GM19023 (cell line): ENCODE measurements around the gene INTS1.
"Not testable (repeated sequence)": the region's sequence is repeated elsewhere in the genome, so short reads cannot be mapped to it uniquely, and the experiment has no call there.

Experiments used
- ATAC-seq: cut with Tn5 transposase; IDR thresholded peaks from one replicate; pipeline ENCODE4 v1.9.1; 2021; ENCODE audit warnings: mild to moderate bottlenecking, moderate library complexity; ENCODE audit not compliant: unreplicated experiment

INTS1 gene

DNA sequence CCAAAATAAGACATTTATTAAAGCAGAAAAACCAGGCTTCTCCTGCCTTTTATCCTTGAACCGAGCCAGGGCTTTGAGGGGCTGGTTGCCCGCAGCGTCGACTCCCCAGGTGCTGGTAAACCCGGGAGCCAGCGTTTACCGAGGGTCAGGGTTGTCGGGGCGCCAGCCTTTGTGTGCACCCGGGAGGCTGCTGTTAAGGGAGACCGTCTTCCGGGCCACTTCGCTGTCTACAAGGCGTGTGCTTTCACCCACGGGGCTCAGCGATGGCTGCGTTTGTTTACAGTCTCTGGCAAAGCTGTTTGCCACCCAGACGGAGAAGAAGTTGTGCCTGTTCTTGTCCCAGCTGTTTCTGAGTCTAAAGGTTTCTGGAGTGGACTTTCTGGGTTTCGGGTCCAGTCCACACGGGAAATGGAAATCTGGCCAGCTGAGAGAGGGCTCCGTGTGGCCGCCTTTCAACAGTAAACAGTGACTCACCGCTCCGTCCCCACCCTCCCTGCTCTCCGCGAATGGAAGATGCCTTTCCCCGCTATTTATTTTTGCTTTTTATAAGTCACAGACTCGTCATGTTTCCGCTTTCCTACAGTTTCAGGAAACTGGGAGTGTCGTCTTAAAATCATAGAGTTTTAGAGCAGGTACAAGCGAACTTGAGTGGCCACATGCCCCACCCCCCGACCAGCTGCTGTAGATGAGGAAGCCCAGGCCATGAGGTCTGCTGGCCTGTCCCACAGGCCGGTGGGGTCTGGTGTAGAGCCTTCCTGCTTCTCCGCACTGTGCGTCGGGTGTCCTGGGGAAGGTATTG, 28.5 kb upstream of the INTS1 start:
- no peak for ATAC-seq

DNA sequence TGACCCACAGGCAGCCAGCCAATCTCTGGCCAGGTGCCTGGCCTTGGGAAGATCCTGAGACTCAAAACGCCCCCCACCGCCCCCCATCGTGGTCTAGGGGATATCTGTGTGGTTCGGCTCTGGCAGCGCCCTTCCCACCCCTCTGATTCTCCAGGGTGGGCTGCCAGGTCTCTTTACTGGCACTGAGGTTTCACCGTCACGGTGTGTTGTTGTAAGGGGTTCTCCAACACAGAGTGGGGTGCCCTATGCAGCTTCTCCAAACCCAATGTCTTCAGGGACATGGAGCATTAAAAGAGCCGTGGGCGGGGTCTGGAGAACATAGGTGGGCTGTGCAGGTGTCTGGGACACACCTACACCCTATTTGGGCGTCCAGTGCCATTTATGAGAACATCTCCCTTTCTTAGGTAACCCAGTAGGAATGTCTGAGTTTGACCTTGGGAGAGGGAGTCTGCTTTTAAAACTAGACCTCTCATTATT, 27.8 kb upstream of the INTS1 start:
- ATAC-seq = no peak

DNA sequence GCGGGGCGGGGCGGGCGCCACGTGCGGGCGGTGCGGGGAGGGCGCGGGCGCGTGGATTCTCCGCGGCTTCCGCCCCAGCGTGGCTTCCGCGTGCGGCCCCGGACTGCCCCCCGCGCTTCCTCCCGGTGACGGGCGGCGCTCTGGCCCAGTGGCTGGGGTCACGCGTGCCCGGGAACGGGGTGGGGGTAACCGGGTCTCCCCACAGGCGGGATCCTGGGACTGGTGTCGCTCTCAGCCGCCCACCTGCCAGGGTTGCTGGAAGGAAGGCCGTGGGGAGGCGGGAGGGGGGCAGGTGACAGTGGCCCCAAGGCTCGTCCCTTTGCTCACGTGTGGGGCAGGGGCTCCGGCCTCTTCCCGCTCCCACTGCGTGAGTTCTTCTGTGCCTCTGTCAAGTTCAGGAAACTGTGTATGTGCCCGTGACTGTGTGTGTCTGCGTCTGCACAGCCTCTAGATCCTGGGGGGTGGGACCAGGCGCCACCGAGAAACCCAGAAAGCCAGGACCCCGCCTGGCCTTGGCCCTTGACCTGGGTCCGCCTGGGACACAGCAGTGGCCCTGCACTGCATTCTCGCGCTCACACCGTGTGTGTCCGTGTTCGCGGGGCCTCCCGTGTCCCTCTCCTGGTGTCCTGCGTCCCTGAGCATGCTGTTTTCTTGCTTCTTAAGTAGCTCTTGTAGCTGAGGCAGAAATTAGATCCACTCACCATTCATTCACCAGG, 27.2 kb upstream of the INTS1 start:
- ATAC-seq = no peak

DNA sequence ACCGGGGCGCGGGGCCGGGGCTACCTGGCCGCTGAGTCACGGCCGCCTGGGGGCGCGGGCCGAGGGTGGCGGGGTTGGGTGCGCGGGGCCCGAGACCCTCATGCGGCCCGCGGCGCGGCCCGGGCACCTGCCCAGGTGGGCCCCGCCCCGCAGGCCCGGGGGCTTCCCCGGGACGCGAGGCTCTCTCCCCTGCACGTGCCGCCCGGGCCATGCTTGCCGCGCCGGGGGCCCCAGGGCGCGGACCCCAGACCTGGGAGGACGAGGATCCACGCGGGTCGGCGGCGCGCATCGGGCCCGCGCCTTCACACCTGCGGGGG, 26.7 kb upstream of the INTS1 start:
- ATAC-seq = no peak

DNA sequence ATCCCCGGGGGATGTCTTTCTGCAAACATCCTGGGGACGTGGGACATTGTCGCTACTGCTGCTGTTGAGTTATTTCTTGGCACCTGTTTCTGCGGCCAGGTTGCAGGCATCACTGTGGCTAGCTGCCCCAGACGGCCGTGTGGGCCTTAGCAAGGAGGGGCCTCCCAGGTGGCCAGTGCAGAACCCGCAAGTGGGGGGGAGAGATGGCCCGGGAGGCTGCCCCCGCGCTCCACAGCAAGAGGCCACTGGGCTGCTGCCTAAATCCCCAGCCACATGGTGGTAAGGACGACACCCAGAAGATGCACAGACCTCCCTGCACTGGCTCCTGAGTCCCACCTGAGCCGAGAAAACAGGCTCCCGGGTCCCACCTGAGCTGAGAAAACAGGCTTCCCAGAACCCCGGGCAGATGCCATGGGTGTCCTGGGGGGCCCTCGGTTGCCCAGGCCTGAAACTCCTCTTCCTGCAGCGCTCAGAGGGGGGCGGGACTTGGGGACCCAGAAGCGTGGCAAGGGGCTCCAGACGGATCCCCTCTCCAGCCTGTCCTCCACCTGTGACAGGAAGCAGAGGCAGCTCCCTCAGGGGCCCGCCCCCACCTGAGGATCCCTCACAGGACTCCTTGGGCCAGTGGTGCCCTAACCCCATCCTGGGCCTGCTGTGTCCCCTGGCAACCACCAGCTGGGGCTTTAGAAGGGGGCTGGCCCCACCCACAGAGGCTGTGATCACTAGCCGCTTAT, 25.4 kb upstream of the INTS1 start:
- ATAC-seq = no peak

DNA sequence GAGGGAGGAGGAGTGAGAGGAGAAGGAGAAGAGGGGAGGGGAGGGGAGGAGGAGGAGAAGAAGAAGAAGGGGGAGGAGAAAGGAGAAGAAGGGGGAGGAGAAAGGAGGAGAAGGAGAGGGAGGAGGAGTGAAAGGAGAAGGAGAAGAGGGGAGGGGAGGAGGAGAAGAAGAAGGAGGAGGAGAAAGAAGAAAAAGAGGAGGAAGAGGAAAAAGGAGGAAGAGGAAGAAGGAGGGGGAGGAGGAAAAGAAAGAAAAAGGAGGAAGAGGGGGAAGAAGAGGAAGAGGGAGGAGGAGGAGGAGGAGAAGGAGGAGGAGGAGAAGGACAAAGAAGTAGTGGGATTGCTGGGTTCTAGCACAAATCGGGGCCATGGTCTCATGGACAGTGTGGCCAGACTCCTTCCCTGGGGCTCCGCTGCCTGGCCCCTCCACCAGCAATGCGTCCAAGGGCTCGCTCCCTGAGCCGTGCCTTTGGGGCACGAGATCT, 22.1 kb upstream of the INTS1 start:
- no peak for ATAC-seq

DNA sequence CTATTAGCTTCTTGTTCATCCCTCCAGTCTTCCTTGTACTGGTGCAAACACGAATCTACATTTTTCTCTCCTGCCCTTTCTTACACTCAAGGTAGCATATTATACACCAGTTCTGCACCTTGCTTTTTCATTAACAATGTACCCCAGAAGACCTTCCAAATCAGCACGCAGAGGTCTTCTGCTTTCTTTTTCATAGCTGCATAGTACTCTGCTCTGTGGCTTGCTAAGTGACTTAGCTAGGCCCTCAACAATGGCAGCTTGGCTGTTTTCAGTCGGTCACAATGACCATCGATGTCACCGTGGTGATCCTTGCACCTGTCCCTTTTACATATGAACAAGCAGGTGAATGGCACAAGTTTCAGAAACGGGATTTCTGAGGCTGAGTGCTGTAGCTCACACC, 21.2 kb upstream of the INTS1 start:
- ATAC-seq = no peak

DNA sequence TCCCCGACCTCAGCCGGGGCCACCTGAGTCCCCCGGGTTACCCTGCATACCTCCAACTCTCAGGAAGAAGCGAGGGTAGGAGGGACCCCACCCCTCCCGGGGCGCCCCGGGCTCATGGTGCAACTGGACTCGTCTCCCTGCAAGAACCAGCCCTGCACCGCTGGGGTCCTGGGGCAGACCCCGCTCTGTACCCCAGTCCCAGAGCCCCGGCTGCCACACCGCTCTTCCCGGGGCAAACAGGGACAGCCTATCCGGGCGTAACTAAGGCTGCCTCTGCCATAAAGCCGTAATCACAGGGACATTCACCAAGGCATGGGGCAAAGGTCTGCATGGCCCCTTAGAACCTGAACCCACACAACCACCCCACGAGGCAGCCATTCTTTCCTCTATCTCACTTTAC, 19.7 kb upstream of the INTS1 start:
- no peak for ATAC-seq

DNA sequence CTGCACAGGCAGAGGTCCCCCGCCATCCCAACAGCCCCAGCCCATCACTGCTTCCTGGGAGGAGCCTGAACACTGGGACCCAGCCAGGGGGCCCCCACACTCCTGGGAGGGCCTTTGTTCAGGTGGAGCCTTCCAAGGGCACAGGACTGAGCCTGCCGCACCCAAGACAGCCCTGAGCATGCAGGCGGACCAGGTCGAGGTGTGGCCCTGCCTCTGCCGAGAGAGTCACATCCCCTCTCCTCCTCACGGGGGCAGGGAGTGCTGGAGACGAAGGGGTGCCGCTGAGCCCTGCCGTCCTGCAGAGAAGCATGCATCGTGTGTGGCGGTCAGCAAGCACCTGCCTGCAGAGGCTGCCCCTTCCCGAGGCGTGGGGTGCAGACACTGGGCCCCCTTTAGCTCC, 19.0 kb upstream of the INTS1 start:
- no peak for ATAC-seq

DNA sequence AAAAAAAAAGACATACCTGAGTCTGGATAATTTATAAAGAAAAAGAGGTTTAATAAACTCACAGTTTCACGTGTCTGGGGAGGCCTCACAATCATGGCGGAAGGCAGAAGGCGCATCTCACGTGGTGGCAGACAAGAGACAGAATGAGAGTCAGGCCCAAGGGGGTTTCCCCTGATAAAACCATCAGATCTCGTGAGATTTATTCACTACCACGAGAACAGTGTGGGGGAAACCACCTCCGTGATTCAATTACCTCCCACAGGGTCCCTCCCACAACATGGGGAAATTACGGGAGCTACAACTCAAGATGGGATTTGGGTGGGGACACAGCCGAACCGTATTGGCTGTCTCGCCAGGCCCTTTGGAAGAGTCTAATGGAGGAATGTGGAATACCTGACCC, 17.3 kb upstream of the INTS1 start:
- ATAC-seq = no peak

DNA sequence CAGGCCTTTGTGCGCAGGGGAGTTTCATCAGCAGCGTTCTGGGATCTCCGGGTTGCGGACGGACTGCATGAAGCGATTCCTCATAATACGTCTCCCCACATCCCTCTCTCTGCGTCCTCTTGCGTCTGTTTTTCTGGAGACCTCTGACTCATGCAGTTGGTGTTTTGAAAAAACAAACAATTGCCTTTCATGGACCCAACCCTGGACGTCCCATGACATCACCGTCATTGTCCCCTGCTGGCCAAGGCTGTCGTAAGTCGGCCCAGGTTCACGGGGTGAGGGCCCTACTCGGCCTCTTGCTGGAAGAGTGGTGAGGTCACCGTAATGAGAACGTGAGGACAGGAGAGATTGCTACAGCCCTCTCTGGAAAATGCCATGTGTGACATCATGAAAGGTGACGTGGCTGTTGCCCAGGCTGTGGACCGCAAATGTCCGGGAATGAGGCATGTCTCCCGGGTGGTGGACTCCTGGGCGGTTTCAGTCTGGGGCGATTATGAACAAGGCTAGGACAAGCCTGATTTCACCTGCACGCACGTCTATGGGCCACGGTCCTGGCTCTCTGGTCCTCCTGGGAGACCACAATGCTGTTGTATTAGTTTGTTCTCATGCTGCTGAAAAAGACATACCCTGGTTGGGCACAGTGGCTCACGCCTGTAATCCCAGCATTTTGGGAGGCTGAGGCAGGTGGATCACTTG, 16.5 kb upstream of the INTS1 start:
- ATAC-seq = no peak

DNA sequence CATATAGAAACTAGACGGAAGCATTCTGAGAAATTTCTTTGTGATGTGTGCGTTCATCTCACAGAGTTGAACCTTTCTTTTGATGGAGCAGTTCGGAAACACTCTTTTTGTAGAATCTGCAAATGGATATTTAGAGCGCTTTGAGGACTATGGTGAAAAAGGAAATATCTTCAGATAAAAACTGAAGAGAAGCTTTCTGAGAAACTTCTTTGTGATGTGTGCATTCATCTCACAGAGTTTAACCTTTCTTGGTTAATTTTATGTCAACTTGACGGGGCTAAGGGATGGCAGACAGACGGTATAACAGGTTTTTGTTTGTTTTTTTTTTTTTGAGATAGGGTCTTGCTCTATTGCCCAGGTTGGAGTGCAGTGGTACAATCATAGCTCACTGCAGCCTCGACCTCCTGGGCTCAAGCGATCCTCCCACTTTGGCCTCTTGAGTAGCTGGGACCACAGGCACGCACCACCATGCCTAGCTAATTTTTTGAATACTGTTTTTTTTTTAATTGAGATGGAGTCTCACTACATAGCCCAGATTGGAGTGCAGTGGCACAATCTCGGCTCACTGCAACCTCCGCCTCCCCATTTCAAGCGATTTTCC, 15.2 kb upstream of the INTS1 start:
- ATAC-seq = not testable (repeated sequence)

DNA sequence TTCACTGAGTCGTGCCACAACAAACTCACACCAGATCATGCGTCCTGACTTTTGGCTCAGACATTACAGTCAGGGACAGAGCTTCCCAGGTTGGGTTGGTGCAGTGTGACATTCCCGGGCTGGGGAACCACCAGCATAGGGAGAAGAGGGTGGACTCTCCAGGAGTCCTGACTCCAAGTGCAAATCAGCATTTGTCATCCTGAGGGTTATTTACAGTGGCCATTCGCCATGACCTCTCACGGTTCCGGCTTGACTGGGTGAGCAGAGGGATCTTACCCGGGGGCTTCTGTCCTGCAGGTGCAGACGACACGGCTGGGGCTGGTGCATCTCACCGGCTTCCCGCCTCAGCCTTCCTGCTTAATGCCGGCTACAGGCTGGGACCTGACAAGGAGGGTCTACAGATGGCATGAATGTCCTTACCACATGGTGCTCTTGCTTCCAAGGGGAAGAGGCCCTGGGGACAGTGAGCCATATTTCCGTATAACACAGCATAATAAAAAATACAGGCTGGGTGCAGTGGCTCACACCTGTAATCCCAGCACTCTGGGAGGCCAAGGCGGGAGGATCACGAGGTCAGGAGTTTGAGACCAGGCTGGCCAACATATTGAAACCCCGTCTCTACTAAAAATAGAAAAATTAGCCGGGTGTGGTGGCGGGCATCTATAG, 12.5 kb upstream of the INTS1 start:
- ATAC-seq = no peak

DNA sequence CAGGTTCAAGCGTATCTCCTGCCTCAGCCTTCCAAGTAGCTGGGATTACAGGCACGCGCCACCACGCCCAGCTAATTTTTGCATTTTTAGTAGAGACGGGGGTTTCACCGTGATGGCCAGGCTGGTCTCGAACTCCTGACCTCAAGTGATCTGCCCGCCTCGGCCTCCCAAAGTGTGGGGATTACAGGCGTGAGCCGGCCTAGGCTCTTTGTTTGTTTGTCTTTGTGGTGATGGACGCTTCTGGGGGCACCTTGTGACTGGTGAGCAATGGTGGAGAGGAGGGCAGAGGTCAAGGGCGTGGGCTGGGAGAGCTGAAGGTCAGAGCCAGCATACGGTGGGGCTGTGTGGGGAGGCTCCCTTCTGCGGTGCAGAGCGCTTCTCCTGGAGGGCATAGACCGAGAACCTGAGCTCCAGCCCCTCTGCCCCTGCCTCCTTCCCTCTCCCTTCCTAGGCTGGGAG, 11.3 kb upstream of the INTS1 start:
- not testable (repeated sequence) for ATAC-seq

DNA sequence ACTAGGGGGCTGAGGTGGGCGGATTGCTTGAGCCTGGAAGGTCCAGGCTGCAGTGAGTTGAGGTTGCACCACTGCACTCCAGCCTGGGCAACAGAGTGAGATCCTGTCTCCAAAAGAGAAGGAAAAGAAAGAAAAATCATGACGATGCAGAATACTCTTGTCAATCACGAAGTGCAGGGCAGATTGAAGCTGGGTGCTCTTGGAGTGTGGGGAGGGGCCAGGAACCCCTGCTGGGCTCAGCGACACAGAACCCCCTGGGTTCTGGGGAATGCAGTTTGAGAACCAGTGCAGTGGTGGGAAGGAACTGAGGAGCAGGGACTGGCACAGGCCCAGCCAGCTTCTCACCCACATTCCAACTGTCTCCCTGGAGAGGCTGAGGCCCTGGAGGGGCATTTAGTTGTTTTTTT, 10.8 kb upstream of the INTS1 start:
- no peak for ATAC-seq

DNA sequence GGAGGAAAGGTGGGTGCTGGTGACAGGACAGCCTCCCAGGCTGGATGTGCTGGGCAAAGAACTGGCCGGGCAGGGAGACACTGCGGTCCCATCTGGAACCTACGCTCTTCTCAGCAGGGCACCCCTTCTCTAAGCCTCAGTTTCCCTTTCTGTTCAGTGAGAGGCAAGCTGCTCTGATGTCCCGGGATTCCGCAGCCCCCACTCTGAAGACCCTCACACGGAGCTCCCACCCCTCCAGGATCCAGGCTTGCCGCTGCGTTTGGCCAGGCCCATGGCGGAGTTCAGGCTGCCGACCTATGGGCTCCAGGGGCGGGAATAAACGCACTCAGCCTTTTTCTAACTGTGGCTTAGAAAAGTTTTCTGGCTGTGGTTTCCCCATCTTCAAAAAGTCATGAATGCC, 10.2 kb upstream of the INTS1 start:
- no peak for ATAC-seq

DNA sequence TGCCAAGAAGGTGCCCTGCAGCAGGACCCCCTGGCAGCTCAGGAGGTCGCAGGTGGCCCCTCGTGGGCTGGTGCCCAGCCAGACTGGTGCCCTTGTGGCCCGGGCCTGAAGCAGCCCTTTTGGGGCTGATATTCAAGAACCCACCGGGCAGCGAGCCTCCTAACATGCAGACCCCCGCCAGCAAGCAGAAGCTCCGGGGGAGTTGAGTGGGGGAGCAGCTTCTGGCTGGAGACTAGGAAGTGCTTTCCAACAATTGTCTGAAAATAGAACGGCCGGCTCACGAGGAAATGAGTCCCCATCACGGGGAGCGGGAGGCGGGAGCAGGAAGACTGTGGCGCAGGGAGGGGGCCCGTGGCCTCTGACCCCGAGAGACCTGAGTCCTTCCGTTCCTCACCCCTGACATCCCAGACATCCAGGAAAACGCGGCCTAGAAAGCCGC, 9.5 kb upstream of the INTS1 start:
- ATAC-seq = no peak

DNA sequence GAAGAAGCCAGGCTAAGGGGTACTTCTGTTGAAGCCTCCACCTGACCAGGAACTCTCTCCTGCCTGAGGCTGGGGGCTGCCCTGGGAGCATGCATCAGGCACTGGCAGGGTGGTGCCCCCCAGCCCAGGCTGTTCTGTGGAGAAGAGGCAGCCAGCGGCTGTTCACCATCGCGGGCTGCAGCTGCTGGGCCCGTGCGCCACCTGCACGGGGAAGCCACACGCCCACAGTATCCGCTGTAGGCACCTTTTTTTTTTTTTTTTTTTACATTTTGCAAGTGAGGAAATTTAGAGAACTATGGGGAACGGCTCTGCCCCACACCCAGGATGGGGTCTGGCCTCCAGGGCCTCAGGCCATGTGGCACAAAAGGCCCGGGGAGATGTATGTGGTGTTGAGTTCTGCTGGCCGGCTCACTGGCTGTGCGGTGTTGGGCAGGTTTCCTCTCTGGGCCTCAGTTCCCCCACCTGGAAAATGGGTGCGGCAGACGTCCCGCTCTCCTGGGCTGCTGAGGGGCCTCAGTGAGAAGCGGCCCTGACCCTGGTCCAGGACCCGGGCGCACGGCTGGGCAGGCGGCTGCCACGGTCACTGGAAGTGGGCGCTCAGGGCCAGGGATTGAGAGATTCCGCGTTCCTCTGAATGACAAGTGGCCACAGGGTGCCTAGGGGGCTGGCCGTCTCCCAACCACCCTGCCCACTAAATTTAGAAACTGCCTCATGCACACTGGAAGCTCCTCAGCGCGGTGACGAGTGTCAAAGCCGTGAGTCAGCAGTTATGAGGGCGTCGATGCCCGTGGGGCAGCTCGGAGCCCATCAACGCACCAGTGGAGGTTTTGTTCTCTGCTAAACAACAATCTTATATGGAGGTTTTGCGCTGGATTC, 8.8 kb upstream of the INTS1 start:
- no peak for ATAC-seq
